Natural killer cell treated with Interleukin-12 subunit alpha and Interleukin-12 subunit beta and Interleukin-15 and Interleukin-18, amount 100 ng/mL, for 72 hours (primary cell): ENCODE data around the gene INTS11. TPM values are rescaled to one million over a fixed set of nuclear protein-coding genes. Genes with fewer than 3 reads are reported as not detected.

Experiments
- ATAC-seq, 2 donors: fragments of 150-1000 bp; cut with Tn5 transposase in 1 of 2; sonication (Bioruptor Pico), chemical (Tn5 transposase) in 1 of 2; 2 replicates each; pipeline ENCODE4 v1.10.0; 2021
- DNase-seq: peaks from one replicate; pipeline ENCODE4 v3.0.0; 2022; ENCODE audit warnings: low spot score
- H3K27ac Mint-ChIP-seq, 2 donors: 1 replicate in 1 of 2; 2 replicates in 1 of 2; pipeline ENCODE4 v1.8.0; 2022; ENCODE audit warnings: mixed read lengths in 2 of 2, mild to moderate bottlenecking in 1 of 2, moderate library complexity in 1 of 2
- H3K27me3 Mint-ChIP-seq, 2 donors: 1 replicate in 1 of 2; 2 replicates in 1 of 2; pipeline ENCODE4 v1.8.0; 2022; ENCODE audit warnings: mixed read lengths in 2 of 2
- H3K36me3 Mint-ChIP-seq: one replicate; pipeline ENCODE4 v1.8.0; 2022; ENCODE audit warnings: mixed read lengths
- H3K4me1 Mint-ChIP-seq, 2 donors: 1 replicate in 1 of 2; 2 replicates in 1 of 2; pipeline ENCODE4 v1.8.0; 2022; ENCODE audit warnings: low read depth in 2 of 2, mixed read lengths in 2 of 2, mild to moderate bottlenecking in 1 of 2
- H3K4me3 Mint-ChIP-seq: one replicate; pipeline ENCODE4 v1.8.0; 2022; ENCODE audit warnings: mixed read lengths
- H3K9me3 Mint-ChIP-seq: 2 replicates; pipeline ENCODE4 v1.8.0; 2022; ENCODE audit warnings: mixed read lengths
- total RNA-seq, 2 donors: library from RNA; stranded (reverse); gene quantifications; one replicate each; pipeline ENCODE4 v1.2.3, GENCODE V29; 2022

INTS11 gene
- total RNA-seq, 2 donors from 2014 or later = 122 to 204 TPM

- ATAC-seq (no peak), DNase-seq (no peak)
- Mint-ChIP-seq H3K36me3 (no peaks in the 10 kb centered on the region), H3K4me3 (no peak overlapping the region), H3K4me1 (peaks cover 0 to 15% of the 10 kb centered on the region in 2 donors), H3K27ac (no peak overlapping the region), H3K27me3 (no peaks in the 10 kb centered on the region), H3K9me3 (no peaks in the 10 kb centered on the region)
Observed at GRCh38 chr1:1342584-1343115, 18.2 kb upstream of the INTS11 start.

DNA sequence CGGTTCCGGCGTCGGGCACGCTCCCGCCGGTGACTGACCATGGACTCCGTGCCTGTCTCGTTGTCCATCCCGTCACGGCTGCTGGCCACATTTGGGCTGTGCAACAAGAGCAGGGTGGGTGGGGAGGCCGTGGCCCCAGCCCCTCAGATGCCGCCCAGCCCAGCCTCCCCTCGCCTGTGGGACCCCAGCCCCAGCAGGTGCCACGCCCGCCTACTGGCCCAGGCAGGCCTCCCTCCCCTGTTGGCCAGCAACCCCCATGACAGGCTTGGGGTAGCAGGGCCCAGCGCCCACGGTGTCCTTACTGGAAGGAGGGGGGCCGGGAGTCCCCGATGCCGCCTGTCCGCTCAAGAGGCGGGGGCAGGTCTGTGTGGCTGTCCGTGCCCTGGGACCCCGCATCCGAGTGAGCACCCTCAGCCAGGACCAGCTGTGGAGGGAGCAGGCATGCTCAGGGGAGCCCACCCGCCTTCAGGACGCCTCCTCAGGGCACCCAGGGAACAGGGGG is 17.7 kb upstream of the INTS11 start:
- ATAC-seq (no peak), DNase-seq (no peak)
- Mint-ChIP-seq H3K36me3 (no peaks in the 10 kb centered on the region), H3K27ac (no peak overlapping the region), H3K4me3 (no peak overlapping the region), H3K27me3 (no peaks in the 10 kb centered on the region), H3K4me1 (peaks cover 0 to 12% of the 10 kb centered on the region in 2 donors), H3K9me3 (no peaks in the 10 kb centered on the region)

DNA sequence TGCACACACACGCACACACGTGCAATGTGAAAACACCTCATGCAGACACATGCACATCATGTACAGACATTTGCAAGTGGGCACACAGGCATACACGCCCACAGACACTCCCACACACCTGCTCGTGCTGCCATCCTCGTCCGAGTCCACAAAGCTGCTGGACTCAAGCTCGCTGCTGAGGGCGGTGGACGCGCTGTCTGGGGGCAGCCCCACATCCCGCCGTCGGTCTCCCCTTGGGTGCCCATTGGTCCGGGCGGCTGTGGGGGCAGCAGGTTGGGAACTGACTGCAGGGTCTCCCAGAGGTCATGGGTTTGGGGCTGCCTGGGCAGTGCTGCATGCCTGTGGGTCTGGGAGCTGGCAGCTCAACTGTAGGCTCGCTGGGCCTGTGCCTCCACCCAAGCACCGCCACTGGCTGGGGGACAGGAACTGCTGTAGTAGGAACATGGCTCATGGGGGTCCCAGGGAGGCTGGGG is 17.1 kb upstream of the INTS11 start:
- peaks cover 0 to 9% of the 10 kb centered on the region in 2 donors for H3K4me1 Mint-ChIP-seq
- H3K27me3 Mint-ChIP-seq = no peaks in the 10 kb centered on the region
- ATAC-seq (no peak), DNase-seq (no peak)
- H3K4me3 Mint-ChIP-seq = no peak overlapping the region
- H3K9me3 Mint-ChIP-seq = no peaks in the 10 kb centered on the region
- no peaks in the 10 kb centered on the region for H3K36me3 Mint-ChIP-seq
- no peak overlapping the region for H3K27ac Mint-ChIP-seq

DNA sequence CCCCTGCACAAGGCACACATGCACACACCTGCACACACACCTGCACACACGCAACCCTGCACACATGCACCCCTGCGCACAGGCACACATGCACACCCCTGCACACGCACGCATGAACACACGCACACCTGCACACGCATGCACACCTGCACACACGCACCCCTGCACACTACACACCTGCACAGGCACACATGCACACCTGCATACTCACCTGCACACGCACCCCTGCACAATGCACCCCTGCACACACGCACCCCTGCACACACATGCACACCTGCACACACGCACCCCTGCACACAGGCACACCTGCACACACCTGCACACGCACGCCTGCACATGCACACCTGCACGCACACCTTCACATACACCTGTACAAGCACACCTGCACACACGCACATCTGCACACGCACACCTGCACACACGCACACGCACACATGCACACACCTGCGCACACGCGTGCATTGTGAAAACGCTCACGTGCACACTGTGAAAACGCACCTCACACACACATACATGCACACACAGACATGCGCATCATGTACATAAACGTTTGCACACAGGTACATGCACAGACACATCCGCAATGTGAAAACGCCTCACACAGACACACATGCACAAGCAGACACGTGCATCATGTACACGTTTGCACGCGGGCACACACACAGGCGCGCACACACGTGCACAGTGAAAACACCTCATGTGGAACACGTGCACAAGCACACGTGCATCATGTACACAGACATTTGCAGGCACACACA is 16.5 kb upstream of the INTS11 start:
- no peaks in the 10 kb centered on the region for H3K36me3 Mint-ChIP-seq
- no peaks in the 10 kb centered on the region for H3K27me3 Mint-ChIP-seq
- no peak for ATAC-seq
- no peak overlapping the region for H3K4me3 Mint-ChIP-seq
- no peaks in the 10 kb centered on the region for H3K9me3 Mint-ChIP-seq
- no peak overlapping the region for H3K27ac Mint-ChIP-seq
- no peak for DNase-seq
- peaks cover 0 to 9% of the 10 kb centered on the region in 2 donors for H3K4me1 Mint-ChIP-seq

DNA sequence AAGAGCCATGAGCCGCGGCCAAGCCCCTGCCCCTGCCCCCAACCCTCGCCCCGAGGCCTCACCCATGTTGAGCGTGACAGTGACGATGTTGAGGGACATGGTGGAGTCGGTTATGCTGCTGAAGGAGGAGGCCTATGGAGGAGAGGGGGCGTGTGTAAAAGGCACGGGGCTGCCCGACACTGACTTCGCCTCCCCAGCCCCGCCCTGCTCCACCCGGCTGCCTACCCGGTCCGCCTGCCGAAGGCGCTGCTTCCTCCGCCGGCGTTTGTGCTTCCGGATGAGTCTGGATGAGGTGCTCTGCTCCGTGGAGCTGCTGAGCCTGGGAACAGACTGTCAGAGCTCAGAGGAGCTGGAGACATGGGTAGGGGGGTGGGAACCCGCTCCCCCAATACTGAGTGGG is 15.7 kb upstream of the INTS11 start:
- ATAC-seq = no peak
- no peak for DNase-seq
- H3K27me3 Mint-ChIP-seq = no peaks in the 10 kb centered on the region
- H3K27ac Mint-ChIP-seq = no peak overlapping the region
- peaks cover 0 to 9% of the 10 kb centered on the region in 2 donors for H3K4me1 Mint-ChIP-seq
- H3K4me3 Mint-ChIP-seq = no peak overlapping the region
- no peaks in the 10 kb centered on the region for H3K36me3 Mint-ChIP-seq
- no peaks in the 10 kb centered on the region for H3K9me3 Mint-ChIP-seq

DNA sequence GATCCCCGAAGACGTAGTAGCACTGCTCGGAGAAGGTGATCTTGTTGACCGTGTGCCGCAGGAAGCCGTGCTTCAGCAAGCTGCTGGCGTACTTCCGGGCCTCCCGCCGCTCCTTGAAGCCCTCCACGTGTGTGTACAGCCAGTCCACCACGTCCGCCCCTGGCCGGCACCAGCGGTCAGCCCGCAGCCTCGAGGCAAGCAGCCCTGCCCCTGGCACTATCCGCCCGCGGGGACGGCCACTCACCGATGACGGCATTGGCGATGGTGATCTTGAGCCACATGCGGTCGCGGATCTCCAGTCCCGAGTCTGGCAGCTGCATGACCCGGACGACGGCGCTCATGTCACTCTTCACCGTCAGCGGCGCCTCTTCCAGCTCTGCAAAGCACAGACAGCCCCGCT is 13.8 kb upstream of the INTS11 start:
- no peak for DNase-seq
- no peak for ATAC-seq
- Mint-ChIP-seq H3K27me3 (no peaks in the 10 kb centered on the region), H3K4me1 (peaks cover 0 to 6% of the 10 kb centered on the region in 2 donors), H3K4me3 (no peak overlapping the region), H3K27ac (no peak overlapping the region), H3K9me3 (no peaks in the 10 kb centered on the region), H3K36me3 (no peaks in the 10 kb centered on the region)

DNA sequence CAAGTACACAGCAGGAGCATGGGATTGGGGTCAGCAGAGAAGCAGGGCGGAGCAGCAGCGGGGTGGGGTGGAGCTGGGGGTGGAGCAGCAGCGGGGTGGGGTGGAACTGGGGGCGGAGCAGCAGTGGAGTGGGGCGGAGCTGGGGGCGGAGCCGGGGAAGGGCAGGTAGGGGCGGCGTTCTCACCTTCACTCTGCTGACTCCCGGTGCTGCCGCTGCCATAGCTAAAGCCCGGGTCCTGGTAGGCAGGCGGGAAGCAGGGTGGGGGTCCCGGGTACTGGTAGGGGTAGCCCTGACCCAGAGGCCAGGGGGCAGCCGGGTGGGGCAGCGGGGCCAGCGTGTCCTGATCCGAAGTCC is 13.3 kb upstream of the INTS11 start:
- Mint-ChIP-seq H3K4me3 (no peak overlapping the region), H3K9me3 (no peaks in the 10 kb centered on the region), H3K36me3 (no peaks in the 10 kb centered on the region), H3K4me1 (peaks cover 0 to 6% of the 10 kb centered on the region in 2 donors), H3K27me3 (no peaks in the 10 kb centered on the region), H3K27ac (no peak overlapping the region)
- peak in 1 of 2 donors; percentile 43 for ATAC-seq
- no peak for DNase-seq

DNA sequence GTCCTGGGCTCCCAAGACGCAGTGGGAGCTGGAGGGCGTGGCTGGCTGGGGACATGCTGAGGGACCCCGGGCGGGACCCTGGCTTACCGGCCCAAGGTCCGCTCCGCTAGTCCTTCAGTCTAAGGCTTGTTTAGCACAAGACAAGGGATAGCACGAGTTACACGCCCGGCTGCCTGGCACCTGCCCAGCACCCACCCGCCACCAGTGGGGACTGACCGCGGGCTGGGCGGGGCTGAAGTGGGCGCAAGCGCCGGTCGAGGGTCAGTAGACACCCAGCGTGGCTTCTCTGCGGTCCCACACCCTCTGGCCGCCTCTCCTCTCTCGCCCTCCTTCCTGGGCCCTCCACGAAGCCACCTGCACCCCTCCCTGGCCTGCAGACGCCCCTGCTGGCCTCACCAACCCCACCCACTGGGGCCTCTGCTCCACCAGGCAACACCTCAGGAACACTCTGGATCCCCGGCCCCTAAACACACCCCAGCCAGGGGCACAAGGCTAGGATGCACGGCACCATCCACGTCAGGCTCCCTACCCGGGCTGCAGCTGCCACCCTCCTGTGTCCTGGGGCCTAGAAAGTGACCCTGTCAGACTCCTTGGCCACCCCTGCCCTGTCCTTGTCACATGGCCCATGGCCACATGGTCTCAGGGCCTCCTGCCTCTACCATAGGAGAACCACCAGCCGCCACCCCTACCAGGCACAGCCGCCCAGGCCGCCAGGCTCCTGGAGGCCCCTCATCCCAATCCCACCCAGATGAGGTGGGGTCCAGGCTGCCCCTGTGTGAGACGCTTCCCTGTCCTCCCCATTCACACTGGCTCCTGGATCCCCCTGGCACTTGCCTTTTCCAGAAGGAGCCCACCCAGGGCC is 12.7 kb upstream of the INTS11 start:
- no peaks in the 10 kb centered on the region for H3K27me3 Mint-ChIP-seq
- peaks cover 0 to 6% of the 10 kb centered on the region in 2 donors for H3K4me1 Mint-ChIP-seq
- H3K36me3 Mint-ChIP-seq = no peaks in the 10 kb centered on the region
- H3K9me3 Mint-ChIP-seq = no peaks in the 10 kb centered on the region
- no peak overlapping the region for H3K27ac Mint-ChIP-seq
- ATAC-seq (no peak), DNase-seq (no peak)
- H3K4me3 Mint-ChIP-seq = no peak overlapping the region

- Mint-ChIP-seq H3K27me3 (no peaks in the 10 kb centered on the region), H3K4me3 (no peak overlapping the region), H3K4me1 (peaks cover 0 to 6% of the 10 kb centered on the region in 2 donors), H3K27ac (no peak overlapping the region), H3K9me3 (no peaks in the 10 kb centered on the region), H3K36me3 (no peaks in the 10 kb centered on the region)
- DNase-seq (no peak), ATAC-seq (no peak)
Observed at GRCh38 chr1:1336446-1336845, 12.0 kb upstream of the INTS11 start.

- Mint-ChIP-seq H3K36me3 (no peaks in the 10 kb centered on the region), H3K4me3 (no peak overlapping the region), H3K27me3 (no peaks in the 10 kb centered on the region), H3K27ac (no peak overlapping the region), H3K4me1 (peaks cover 0 to 2% of the 10 kb centered on the region in 2 donors), H3K9me3 (no peaks in the 10 kb centered on the region)
- DNase-seq = no peak
- ATAC-seq = no peak
Observed at GRCh38 chr1:1335792-1336248, 11.4 kb upstream of the INTS11 start.

- Mint-ChIP-seq H3K4me1 (peaks cover 0 to 2% of the 10 kb centered on the region in 2 donors), H3K36me3 (no peaks in the 10 kb centered on the region), H3K27ac (no peak overlapping the region), H3K4me3 (no peak overlapping the region), H3K27me3 (no peaks in the 10 kb centered on the region), H3K9me3 (no peaks in the 10 kb centered on the region)
- ATAC-seq (no peak), DNase-seq (no peak)
Observed at GRCh38 chr1:1335283-1335682, 10.8 kb upstream of the INTS11 start.

DNA sequence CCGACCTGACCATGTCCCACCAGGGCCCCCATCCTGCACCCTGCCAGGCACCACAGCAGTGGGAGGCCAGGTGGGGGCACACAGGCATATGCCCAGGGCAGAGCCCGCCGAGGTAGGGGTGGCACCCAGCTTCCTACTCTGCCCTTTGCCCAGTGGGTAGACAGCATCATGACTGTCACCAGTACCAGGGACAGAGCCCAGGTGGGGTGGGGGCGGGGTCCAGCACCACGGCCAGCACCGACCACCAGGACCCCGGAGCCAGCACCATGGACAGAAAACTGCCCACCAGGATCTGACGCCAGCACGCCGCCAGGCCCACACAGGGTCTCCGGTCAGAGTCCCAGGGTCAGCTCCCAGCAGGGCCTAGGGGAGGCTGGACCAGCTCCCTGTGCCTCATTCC is 10.4 kb upstream of the INTS11 start:
- no peak overlapping the region for H3K4me3 Mint-ChIP-seq
- H3K27me3 Mint-ChIP-seq = no peaks in the 10 kb centered on the region
- DNase-seq = no peak
- no peaks in the 10 kb centered on the region for H3K36me3 Mint-ChIP-seq
- no peak overlapping the region for H3K27ac Mint-ChIP-seq
- H3K9me3 Mint-ChIP-seq = no peaks in the 10 kb centered on the region
- no peak for ATAC-seq
- peaks cover 2 to 3% of the 10 kb centered on the region in 2 donors for H3K4me1 Mint-ChIP-seq

GRCh38 chr1:1333551-1334241 is 9.2 kb upstream of the INTS11 start:
- DNase-seq (no peak), ATAC-seq (no peak)
- H3K9me3 Mint-ChIP-seq = no peaks in the 10 kb centered on the region
- no peaks in the 10 kb centered on the region for H3K36me3 Mint-ChIP-seq
- H3K27me3 Mint-ChIP-seq = no peaks in the 10 kb centered on the region
- H3K4me1 Mint-ChIP-seq = peaks cover 4% of the 10 kb centered on the region in 2 donors
- H3K4me3 Mint-ChIP-seq = no peak overlapping the region
- H3K27ac Mint-ChIP-seq = no peak overlapping the region
